ENCODE results near the gene MAT1A.

Gene MAT1A

DNA sequence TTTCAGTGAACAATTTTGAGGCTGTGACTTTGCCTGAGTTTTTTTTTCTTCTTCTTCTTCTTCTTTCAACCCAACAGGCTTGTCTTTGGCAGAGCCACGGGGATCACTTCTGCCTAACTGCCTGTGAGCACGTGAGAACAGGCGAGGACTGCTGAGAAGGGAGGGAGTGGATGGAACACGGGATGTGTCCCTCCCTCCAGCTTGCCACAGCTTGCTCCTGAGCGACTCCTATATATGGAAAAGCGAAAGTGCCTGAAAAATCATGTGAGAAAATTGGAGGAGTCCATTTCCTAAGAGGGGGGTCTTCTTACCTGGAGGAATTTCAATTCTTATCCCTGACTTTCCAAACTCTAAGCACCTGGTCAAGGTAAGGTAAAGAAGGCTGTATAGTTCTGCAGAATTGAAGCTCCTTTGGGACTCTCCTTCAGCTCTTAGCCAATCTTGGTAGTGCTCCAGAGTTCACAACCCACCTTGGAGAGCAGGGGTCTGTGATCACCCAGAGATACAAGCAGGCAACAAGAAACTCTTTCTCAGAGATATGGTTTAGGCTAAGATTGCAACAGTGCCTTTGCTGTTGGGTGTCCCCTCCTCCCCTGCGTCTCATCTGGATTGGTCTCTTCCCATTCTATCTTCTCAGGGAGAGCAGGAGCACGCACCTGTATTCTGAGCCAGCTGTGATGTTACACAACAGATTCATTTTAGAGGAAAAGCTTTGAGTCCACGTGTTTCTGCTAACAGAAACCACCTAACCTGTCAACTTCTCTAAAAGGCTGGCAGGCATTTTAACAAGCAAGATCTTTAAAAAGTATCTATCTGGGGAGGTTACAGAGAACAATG is at the start of gene MAT1A (continued):
- TF ChIP-seq SETDB1 (IDR thresholded peaks at IDR 0.05; ENCODE audit: insufficient read length, low read length) (peak; percentile 68), BCL11A (tag by site-specific recombination; IDR thresholded peaks at IDR 0.05; ENCODE audit: low read depth) (no peak), ZNF416 (tag by site-specific recombination; IDR thresholded peaks at IDR 0.05) (no peak), ZNF175 (tag by site-specific recombination; IDR thresholded peaks at IDR 0.05) (no peak), ZNF707 (tag by site-specific recombination; IDR thresholded peaks at IDR 0.05) (no peak), ZEB2 (tag by site-specific recombination; IDR thresholded peaks at IDR 0.05) (no peak), MYNN (tag by site-specific recombination; IDR thresholded peaks at IDR 0.05; ENCODE audit: borderline replicate concordance) (no peak), WT1 (tag by site-specific recombination; IDR thresholded peaks at IDR 0.05) (peak; percentile 61), ZNF211 (tag by site-specific recombination; IDR thresholded peaks at IDR 0.05; ENCODE audit: low read depth) (no peak), ZBTB17 (tag by site-specific recombination; IDR thresholded peaks at IDR 0.05) (peak; percentile 72), ZNF837 (tag by site-specific recombination; IDR thresholded peaks at IDR 0.05) (no peak), GFI1B (tag by site-specific recombination; IDR thresholded peaks at IDR 0.05) (no peak), ZNF214 (tag by site-specific recombination; IDR thresholded peaks at IDR 0.05; ENCODE audit: borderline replicate concordance) (no peak), OSR2 (tag by site-specific recombination; IDR thresholded peaks at IDR 0.05) (no peak), ZNF324 (tag by site-specific recombination; IDR thresholded peaks at IDR 0.05) (no peak), KLF1 (tag by site-specific recombination; IDR thresholded peaks at IDR 0.05) (no peak), SP2 (tag by site-specific recombination; IDR thresholded peaks at IDR 0.05) (no peak)
- TF ChIP-seq, protein P1, sequence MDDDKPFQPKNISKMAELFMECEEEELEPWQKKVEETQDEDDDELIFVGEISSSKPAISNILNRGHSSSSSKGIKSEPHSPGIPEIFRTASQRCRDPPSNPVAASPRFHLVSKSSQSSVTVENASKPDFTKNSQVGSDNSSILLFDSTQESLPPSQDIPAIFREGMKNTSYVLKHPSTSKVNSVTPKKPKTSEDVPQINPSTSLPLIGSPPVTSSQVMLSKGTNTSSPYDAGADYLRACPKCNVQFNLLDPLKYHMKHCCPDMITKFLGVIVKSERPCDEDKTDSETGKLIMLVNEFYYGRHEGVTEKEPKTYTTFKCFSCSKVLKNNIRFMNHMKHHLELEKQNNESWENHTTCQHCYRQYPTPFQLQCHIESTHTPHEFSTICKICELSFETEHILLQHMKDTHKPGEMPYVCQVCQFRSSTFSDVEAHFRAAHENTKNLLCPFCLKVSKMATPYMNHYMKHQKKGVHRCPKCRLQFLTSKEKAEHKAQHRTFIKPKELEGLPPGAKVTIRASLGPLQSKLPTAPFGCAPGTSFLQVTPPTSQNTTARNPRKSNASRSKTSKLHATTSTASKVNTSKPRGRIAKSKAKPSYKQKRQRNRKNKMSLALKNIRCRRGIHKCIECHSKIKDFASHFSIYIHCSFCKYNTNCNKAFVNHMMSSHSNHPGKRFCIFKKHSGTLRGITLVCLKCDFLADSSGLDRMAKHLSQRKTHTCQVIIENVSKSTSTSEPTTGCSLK (tag by site-specific recombination; IDR thresholded peaks at IDR 0.05): no peak
- TF ChIP-seq, protein P2, sequence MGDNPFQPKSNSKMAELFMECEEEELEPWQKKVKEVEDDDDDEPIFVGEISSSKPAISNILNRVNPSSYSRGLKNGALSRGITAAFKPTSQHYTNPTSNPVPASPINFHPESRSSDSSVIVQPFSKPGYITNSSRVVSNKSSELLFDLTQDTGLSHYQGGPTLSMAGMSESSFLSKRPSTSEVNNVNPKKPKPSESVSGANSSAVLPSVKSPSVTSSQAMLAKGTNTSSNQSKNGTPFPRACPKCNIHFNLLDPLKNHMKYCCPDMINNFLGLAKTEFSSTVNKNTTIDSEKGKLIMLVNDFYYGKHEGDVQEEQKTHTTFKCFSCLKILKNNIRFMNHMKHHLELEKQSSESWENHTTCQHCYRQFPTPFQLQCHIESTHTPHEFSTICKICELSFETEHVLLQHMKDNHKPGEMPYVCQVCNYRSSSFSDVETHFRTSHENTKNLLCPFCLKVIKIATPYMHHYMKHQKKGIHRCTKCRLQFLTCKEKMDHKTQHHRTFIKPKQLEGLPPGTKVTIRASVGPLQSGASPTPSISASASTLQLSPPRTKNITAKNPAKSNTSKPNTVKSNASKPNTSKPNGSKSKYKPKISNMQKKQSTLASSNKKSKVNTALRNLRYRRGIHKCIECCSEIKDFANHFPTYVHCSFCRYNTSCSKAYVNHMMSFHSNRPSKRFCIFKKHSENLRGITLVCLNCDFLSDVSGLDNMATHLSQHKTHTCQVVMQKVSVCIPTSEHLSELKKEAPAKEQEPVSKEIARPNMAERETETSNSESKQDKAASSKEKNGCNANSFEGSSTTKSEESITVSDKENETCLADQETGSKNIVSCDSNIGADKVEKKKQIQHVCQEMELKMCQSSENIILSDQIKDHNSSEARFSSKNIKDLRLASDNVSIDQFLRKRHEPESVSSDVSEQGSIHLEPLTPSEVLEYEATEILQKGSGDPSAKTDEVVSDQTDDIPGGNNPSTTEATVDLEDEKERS (tag by site-specific recombination; IDR thresholded peaks at IDR 0.05): no peak
- TF ChIP-seq, protein P3, sequence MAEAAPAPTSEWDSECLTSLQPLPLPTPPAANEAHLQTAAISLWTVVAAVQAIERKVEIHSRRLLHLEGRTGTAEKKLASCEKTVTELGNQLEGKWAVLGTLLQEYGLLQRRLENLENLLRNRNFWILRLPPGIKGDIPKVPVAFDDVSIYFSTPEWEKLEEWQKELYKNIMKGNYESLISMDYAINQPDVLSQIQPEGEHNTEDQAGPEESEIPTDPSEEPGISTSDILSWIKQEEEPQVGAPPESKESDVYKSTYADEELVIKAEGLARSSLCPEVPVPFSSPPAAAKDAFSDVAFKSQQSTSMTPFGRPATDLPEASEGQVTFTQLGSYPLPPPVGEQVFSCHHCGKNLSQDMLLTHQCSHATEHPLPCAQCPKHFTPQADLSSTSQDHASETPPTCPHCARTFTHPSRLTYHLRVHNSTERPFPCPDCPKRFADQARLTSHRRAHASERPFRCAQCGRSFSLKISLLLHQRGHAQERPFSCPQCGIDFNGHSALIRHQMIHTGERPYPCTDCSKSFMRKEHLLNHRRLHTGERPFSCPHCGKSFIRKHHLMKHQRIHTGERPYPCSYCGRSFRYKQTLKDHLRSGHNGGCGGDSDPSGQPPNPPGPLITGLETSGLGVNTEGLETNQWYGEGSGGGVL (tag by site-specific recombination; IDR thresholded peaks at IDR 0.05): peak; percentile 8; the same call in 1 of the 2 replicates

DNA sequence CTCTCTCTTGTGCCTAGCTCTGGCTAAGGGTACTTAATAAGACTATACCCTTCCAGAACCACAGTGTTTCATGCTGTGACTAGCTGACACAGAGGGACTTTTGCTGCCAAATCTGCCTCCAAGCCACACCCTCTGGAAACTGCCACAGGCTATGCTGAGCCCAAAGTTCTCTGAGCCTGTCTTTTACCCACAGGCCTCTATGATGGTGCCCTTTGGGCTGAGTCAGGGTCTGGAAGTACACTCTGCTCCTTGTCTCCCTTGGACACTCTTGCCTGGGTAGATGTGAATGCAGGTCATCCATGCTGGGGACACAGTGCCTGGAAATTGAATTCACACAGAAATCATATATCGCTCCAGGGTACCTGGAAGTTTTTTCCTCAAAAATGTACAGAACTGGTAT is 44.5 kb upstream of the MAT1A start:
- Histone ChIP-seq H3K27ac (ENCODE audit: extremely low read depth, low read depth, low read length) (no peak overlapping the region), H3K4me3 (ENCODE audit: low read depth, low read length) (no peak overlapping the region), H3K4me1 (ENCODE audit: control insufficient read depth, insufficient read depth, low read length) (no peaks in the 10 kb centered on the region), H3K9me3 (ENCODE audit: control insufficient read depth, insufficient read depth, low read depth, low read length) (no peaks in the 10 kb centered on the region), H3K36me3 (ENCODE audit: control insufficient read depth in 2 of 2, insufficient read depth in 1 of 2, low read length in 2 of 2) (no peaks in the 10 kb centered on the region)
- ChIA-PET CTCF (no interaction called here), POLR2A (no interaction called here)
- TF ChIP-seq KLF9 (tag by site-specific recombination; IDR thresholded peaks at IDR 0.05; ENCODE audit: low read depth) (no peak), ZNF292 (tag by site-specific recombination; IDR thresholded peaks at IDR 0.05; ENCODE audit: borderline replicate concordance, low read depth) (no peak), ZBTB8A (tag by site-specific recombination; IDR thresholded peaks at IDR 0.05) (no peak), ZNF791 (tag by site-specific recombination; IDR thresholded peaks at IDR 0.05) (no peak), SP7 (tag by site-specific recombination; IDR thresholded peaks at IDR 0.05) (no peak), ZBTB20 (tag by site-specific recombination; IDR thresholded peaks at IDR 0.05) (no peak)
- TF ChIP-seq, protein P4, sequence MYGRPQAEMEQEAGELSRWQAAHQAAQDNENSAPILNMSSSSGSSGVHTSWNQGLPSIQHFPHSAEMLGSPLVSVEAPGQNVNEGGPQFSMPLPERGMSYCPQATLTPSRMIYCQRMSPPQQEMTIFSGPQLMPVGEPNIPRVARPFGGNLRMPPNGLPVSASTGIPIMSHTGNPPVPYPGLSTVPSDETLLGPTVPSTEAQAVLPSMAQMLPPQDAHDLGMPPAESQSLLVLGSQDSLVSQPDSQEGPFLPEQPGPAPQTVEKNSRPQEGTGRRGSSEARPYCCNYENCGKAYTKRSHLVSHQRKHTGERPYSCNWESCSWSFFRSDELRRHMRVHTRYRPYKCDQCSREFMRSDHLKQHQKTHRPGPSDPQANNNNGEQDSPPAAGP (tag by site-specific recombination; IDR thresholded peaks at IDR 0.05): no peak
- TF ChIP-seq, protein P3 (tag by site-specific recombination; IDR thresholded peaks at IDR 0.05): no peak

Data from HEK293 (cell line).